Measurements from ENCODE around the gene CETP. TPM values are rescaled to one million over a fixed set of nuclear protein-coding genes. Genes with fewer than 3 reads are reported as not detected.

Gene CETP
- total and polyA plus RNA-seq, 2 of the 13 experiments (the other 11 are each of a cell fraction or from before 2014, with no cell fraction given) = 0.31 to 9.8 TPM

DNA sequence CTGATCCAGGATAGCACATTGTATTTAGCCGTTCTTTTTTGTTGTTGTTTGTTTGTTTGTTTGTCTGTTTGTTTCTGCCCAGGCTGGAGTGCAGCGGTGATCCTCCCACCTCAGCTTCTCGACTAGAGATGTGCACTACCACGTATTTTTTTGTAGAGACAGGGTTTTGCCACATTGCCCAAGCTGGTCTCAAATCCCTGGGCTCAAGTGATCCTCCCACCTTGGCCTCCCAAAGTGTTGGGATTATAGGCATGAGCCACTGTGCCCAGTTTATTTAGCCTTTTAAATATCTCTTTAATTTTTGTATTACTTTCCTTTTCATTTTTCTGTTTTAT lies 18.4 kb downstream of the CETP start:
- no peak overlapping the region for H3K4me3 ChIP-seq (replicated peaks in 1 of 3; ENCODE audit: insufficient read depth in 1 of 3, low read depth in 2 of 3, low read length in 3 of 3)
- CTCF ChIA-PET (ENCODE audit: low intra/inter-chr PET ratio, low total read pairs) = no interaction called here
- no peak for DNase-seq (ENCODE audit: low spot score)
- H2AFZ ChIP-seq (ENCODE audit: low read length) = no peak overlapping the region
- no peaks in the 10 kb centered on the region for H3K79me2 ChIP-seq (ENCODE audit: insufficient read depth, low read length)
- H3K9me3 ChIP-seq (ENCODE audit: low read length) = no peaks in the 10 kb centered on the region
- H3K36me3 ChIP-seq (replicated peaks in 1 of 2; ENCODE audit: control insufficient read depth in 1 of 2, insufficient read depth in 2 of 2, low read length in 2 of 2) = no peaks in the 10 kb centered on the region
- no peak for TF ChIP-seq JUND (CRISPR knock-in tag; IDR thresholded peaks at IDR 0.05)
- TF ChIP-seq RORA (CRISPR knock-in tag; IDR thresholded peaks at IDR 0.05) = no peak
- TF ChIP-seq KLF6 (CRISPR knock-in tag; IDR thresholded peaks at IDR 0.05) = no peak
- no peak for TF ChIP-seq ZNF740 (CRISPR knock-in tag; IDR thresholded peaks at IDR 0.05)
- no peak for TF ChIP-seq ZNF687 (CRISPR knock-in tag; IDR thresholded peaks at IDR 0.05)
- TF ChIP-seq, protein P1, sequence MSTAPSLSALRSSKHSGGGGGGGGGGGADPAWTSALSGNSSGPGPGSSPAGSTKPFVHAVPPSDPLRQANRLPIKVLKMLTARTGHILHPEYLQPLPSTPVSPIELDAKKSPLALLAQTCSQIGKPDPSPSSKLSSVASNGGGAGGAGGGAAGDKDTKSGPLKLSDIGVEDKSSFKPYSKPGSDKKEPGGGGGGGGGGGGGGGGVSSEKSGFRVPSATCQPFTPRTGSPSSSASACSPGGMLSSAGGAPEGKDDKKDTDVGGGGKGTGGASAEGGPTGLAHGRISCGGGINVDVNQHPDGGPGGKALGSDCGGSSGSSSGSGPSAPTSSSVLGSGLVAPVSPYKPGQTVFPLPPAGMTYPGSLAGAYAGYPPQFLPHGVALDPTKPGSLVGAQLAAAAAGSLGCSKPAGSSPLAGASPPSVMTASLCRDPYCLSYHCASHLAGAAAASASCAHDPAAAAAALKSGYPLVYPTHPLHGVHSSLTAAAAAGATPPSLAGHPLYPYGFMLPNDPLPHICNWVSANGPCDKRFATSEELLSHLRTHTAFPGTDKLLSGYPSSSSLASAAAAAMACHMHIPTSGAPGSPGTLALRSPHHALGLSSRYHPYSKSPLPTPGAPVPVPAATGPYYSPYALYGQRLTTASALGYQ (CRISPR knock-in tag; IDR thresholded peaks at IDR 0.05) = no peak
- TF ChIP-seq U2AF2 (IDR thresholded peaks at IDR 0.05; ENCODE audit: low read depth, low read length) = no peak
- no peak for TF ChIP-seq ZNF781 (CRISPR knock-in tag; IDR thresholded peaks at IDR 0.05; ENCODE audit: borderline replicate concordance, not compliant biosample characterization)
- TF ChIP-seq NRL (CRISPR knock-in tag; IDR thresholded peaks at IDR 0.05; ENCODE audit: borderline replicate concordance) = no peak
- no peak for TF ChIP-seq RBM39 (IDR thresholded peaks at IDR 0.05; ENCODE audit: low read depth, low read length, poor library complexity, severe bottlenecking)
- TF ChIP-seq NR2F2 (IDR thresholded peaks at IDR 0.05; ENCODE audit: borderline replicate concordance, low read depth) = no peak
- TF ChIP-seq NCOR1 (IDR thresholded peaks at IDR 0.05; ENCODE audit: borderline replicate concordance, low read length) = no peak
- no peak for TF ChIP-seq KAT2B (IDR thresholded peaks at IDR 0.05; ENCODE audit: borderline replicate concordance, low read depth, low read length)
- no peak for TF ChIP-seq ZNF124 (CRISPR knock-in tag; IDR thresholded peaks at IDR 0.05)
- TF ChIP-seq EZH2 (conservative IDR thresholded peaks at IDR 0.05; ENCODE audit: low read depth, low read length) = no peak
- no peak for TF ChIP-seq ZNF75D (CRISPR knock-in tag; IDR thresholded peaks at IDR 0.05; ENCODE audit: borderline replicate concordance)
- TF ChIP-seq ZNF567 (CRISPR knock-in tag; IDR thresholded peaks at IDR 0.05; ENCODE audit: borderline replicate concordance) = no peak
- TF ChIP-seq ZBTB34 (CRISPR knock-in tag; IDR thresholded peaks at IDR 0.05) = no peak
- no peak for TF ChIP-seq HMGA1 (CRISPR knock-in tag; conservative IDR thresholded peaks at IDR 0.05)
- intact Hi-C loops (cut with micrococcal nuclease; ENCODE audit: unreplicated experiment) (no loop called here), in situ Hi-C loops (cut with HindIII; ENCODE audit: extremely low pct_ligation_motif_present, low pct_unique_long_range_greater_than_20kb) (no loop called here)
- POLR2A ChIA-PET = no interaction called here
- H3K27me3 ChIP-seq (ENCODE audit: control insufficient read depth in 1 of 2, insufficient read depth in 2 of 2, low read length in 2 of 2) = peaks cover 1 to 33% of the 10 kb centered on the region in 2 experiments; a peak in 4 of 5 replicates
- H3K4me1 ChIP-seq (ENCODE audit: insufficient read depth, low read length) = peaks cover 26% of the 10 kb centered on the region
- no peak overlapping the region for H3K4me2 ChIP-seq (ENCODE audit: low read depth, low read length)
- no peak for ATAC-seq
- no peaks in the 10 kb centered on the region for H4K20me1 ChIP-seq (ENCODE audit: insufficient read depth, low read length)
- FAIRE-seq = no peak
- no peak overlapping the region for H3K9ac ChIP-seq (ENCODE audit: insufficient read depth, low read depth, low read length)
- 45% methylated on average over 4 of the region's 4 CpGs for WGBS (ENCODE audit: low lambda C conversion rate)
- no peak overlapping the region for H3K27ac ChIP-seq (ENCODE audit: extremely low read length, insufficient read depth, low read length)
- no TSS peak for BruUV-seq (replicated peaks)
